Esophagus muscularis mucosa (tissue), 3 donors: Measurements from ENCODE around the gene PRDM16.

ENCODE experiments used
- POLR2A ChIP-seq: fragments of 450-650 bp; IDR thresholded peaks from one replicate; pipeline ENCODE4 v1.6.1; 2017; ENCODE audit warnings: antibody characterized with exemption, moderate library complexity, mild to moderate bottlenecking, low read depth
- POLR2AphosphoS5 ChIP-seq, 2 donors: sonication (generic); formaldehyde crosslinking; IDR thresholded peaks; one replicate each; pipeline ENCODE4 v1.6.1; 2017; ENCODE audit warnings: antibody characterized with exemption in 2 of 2
- TF ChIP-seq, protein P1 (sequence below), 3 experiments: fragments of 200-600 bp in 2 of 3; fragments of 450-650 bp in 1 of 3; sonication (generic) in 2 of 3; IDR thresholded peaks; one replicate each; pipeline ENCODE4 v1.5.1; 2017 to 2019; ENCODE audit warnings: antibody characterized with exemption in 3 of 3, mild to moderate bottlenecking in 2 of 3, moderate library complexity in 1 of 3

GRCh38 chr1:3146458-3146857 is 77.5 kb downstream of the PRDM16 start:
- TF ChIP-seq POLR2A (no peak), POLR2AphosphoS5 (IDR thresholded peaks at IDR 0.05) (no peak)
- TF ChIP-seq, protein P1, sequence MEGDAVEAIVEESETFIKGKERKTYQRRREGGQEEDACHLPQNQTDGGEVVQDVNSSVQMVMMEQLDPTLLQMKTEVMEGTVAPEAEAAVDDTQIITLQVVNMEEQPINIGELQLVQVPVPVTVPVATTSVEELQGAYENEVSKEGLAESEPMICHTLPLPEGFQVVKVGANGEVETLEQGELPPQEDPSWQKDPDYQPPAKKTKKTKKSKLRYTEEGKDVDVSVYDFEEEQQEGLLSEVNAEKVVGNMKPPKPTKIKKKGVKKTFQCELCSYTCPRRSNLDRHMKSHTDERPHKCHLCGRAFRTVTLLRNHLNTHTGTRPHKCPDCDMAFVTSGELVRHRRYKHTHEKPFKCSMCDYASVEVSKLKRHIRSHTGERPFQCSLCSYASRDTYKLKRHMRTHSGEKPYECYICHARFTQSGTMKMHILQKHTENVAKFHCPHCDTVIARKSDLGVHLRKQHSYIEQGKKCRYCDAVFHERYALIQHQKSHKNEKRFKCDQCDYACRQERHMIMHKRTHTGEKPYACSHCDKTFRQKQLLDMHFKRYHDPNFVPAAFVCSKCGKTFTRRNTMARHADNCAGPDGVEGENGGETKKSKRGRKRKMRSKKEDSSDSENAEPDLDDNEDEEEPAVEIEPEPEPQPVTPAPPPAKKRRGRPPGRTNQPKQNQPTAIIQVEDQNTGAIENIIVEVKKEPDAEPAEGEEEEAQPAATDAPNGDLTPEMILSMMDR (IDR thresholded peaks at IDR 0.05) = no peak
